NK-92 (cell line): Measurements from ENCODE around the gene UMODL1.

ENCODE experiments used
- DNase-seq: peaks from one replicate; lab custom pipeline; 2025; ENCODE audit not compliant: unreplicated experiment; lab: John Stamatoyannopoulos, UW

UMODL1 gene

GRCh38 chr21:42079939-42080787 lies 9.0 kb downstream of the UMODL1 start:
- no peak for DNase-seq

DNA sequence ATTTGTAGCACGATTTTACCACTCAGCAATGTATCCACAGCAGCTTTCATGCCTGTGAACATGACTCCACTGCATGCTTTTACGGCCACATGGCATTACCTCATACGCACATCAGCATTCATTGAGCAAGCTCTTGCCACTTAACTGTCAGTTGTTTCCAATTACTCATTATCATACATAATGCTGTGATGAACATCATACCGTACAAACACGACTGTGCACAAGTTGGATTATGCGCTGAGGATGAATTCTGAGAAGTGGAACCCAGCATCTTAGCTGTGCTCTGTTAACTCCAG lies 9.6 kb downstream of the UMODL1 start:
- no peak for DNase-seq

GRCh38 chr21:42081138-42081537 lies 10.0 kb downstream of the UMODL1 start:
- no peak for DNase-seq

GRCh38 chr21:42081931-42082381 lies 10.8 kb downstream of the UMODL1 start:
- no peak for DNase-seq

GRCh38 chr21:42082501-42083360 lies 11.6 kb downstream of the UMODL1 start:
- no peak for DNase-seq

- DNase-seq = no peak
Measured at GRCh38 chr21:42083361-42083690, 12.2 kb downstream of the UMODL1 start.

DNA sequence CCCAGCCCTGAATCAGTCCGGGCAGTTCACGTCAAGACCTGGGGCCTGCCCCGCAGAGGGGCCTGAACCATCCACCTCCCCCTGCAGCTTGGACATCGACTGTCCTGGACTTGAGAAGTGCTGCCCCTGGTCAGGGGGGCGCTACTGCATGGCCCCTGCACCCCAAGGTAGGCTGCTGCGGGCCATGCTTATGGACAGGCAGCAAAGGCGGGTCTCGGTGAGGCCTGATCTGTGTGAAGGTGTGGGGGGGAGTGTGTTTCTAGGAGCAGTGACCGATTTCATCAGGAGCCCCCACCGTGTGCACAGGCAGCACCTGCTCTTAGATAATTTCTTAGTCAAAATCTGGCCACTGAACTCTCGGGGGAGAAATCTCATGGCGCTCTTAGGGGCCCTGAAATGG lies 13.0 kb downstream of the UMODL1 start:
- DNase-seq = no peak

GRCh38 chr21:42085246-42086077 lies 14.3 kb downstream of the UMODL1 start:
- no peak for DNase-seq

DNA sequence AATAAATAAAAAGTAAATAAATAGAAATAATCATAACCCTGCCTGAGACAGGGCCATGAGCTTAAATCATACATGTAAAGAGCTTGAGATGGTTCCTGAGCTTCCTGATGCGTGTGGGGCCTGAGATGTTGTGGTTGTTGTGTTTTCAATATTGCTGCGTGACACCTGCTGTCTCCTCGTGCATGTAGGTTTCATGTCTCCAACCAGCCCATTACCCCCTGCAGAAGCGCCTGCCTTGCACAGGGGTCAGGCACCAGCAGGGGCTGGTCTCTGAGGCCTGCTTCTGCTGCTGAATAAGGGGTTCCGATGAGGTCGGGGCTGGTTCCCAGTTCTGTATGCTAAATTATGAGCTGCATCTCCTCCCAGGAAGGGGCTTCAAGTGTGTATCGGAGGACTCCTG lies 15.9 kb downstream of the UMODL1 start:
- DNase-seq = no peak

DNA sequence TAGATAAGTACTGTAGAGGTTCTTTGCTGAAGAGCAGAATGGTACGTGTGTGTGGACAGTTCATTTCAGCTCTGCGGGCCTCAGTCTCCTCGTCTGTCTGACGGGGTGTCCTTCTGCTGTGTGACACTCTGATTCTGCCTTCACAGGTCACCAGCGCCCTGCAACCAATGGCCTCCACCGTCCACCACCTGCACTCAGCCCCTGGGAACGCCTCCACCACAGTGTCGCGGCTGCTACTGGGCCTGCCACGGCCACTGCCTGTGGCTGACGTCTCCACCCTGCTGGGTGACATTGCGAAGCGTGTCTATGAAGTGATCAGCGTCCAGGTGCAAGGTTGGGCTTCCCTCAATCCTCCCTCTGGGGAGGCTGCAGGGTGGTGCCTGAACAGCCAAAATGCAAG lies 17.0 kb downstream of the UMODL1 start:
- DNase-seq = no peak

GRCh38 chr21:42088658-42089057 lies 17.5 kb downstream of the UMODL1 start:
- DNase-seq = no peak

- no peak for DNase-seq
Measured at GRCh38 chr21:42089093-42089631, 18.0 kb downstream of the UMODL1 start.

DNA sequence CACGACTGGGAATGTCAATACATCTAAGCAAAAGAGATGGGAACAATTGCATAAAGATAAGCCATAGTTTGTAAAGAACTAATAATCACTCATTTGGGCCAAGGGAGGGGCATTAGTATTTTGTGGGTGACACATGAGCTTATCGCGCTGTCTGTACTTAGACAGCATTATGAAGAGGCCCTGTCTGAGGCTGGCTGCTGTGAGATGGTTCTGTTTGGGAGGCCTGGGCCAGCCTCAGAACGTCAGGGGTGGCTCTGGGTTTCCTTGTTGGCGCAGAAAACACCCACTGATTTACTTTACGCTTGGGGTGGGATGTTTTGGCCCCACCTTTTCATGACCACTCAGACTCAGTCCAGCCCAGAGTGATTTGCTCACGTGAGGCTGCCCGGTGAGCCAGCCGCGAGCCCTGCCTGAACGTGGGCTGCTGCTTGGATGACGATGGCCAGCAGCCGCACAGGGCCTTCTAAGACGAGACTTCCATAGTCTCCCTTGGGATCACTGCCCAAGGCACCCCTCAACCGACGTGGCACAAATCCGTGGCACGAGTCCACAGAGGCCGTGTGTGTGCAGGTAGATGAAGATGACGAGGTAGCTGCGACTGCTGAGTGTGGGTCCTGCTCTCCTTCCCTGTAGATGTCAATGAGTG lies 18.7 kb downstream of the UMODL1 start:
- no peak for DNase-seq

DNA sequence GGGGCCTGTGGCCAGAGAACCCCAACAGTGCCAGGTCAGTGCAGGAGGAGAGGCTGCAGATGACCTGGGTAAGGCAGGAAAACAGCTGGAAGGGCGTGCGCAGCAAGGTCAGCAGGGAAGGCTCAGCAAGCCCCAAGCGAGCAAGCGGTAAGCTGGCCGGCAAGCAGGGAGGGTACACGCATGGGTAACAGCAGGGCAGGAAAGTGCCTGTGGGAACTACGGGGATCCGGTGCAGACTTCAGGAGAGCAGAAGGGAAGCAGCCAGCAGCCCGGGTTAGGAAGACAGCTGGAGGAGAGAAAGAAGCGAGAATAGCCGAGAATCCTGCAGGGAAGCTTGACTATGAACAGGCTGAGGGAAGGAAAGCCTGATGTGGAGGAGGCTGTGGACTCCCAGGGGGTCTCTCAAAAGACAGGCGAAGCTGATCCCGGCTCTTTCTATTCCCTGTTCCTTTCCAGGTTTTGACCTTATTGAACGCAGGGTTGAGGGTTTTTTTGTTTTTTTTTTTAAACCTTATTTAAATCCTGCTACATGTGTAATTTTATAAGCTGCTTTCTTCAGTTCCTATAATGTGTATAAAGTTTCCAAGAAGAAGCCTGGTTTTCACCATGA lies 20.9 kb downstream of the UMODL1 start:
- DNase-seq = no peak

DNA sequence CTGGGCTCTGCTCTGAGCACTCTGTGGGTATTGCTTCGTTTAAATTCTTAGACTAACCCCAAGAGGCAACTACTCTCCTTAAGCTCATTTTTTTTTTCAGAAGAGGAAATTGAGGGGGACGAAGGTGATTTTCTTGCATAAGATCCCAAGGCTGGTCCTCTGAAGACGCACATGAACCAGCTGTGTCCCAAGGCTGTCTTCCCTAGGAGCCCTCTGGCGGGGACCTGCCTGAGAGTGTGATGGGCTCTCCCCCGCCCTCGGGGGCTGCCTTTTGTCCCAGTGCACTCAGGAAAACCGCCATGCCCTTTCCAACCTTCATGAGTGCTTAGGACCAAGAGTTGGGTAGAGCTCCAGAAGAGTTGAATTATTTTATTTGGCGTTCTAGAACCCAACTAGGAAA lies 21.7 kb downstream of the UMODL1 start:
- no peak for DNase-seq

GRCh38 chr21:42093186-42093585 lies 22.1 kb downstream of the UMODL1 start:
- no peak for DNase-seq

GRCh38 chr21:42093991-42094421 lies 22.9 kb downstream of the UMODL1 start:
- DNase-seq = no peak

GRCh38 chr21:42094811-42095210 lies 23.7 kb downstream of the UMODL1 start:
- DNase-seq = no peak

DNA sequence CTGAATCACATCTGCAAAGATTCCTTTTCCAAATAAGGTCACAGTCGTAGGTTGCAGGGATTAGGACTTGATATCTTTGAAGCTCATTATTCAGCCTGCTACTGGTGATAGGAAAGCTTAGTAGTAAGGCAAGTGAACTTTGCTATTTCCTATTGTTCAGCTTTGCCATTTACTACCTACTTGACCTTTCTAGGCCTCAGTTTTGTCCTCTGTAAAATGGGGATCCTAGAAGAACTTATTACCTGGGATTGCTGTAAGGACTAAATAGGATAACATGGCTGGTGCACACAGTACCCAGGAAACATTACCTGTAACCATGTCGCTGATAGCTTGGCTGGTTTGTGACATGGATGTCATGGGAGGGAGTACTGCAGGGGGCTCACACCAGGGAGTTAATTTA lies 24.5 kb downstream of the UMODL1 start:
- no peak for DNase-seq

DNA sequence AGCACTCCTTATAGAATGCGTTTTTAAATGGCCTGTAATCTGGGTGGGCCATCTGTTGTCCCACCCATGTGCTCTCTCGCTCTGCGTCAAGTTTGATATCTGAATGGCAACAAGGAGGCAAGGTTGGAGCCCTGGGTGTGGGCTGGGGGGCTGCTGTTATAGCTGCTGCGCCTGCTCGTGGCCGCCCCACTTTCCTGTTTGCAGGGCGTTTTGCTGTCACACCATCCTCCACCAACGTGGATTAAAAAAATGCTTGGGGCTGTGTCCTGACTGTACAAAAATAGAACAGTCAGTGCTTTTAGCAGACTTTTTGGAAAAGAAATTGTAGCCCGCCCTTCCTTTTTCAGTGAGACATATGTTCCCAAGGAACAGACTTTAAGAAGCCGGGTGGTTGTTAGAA lies 25.4 kb downstream of the UMODL1 start:
- no peak for DNase-seq
